ENCODE data around the gene CNNM2. TPM values are rescaled to one million over a fixed set of nuclear protein-coding genes. Genes with fewer than 3 reads are reported as not detected.
"Not testable (repeated sequence)": the region's sequence is repeated elsewhere in the genome, so short reads cannot be mapped to it uniquely, and the experiment has no call there.

CNNM2 gene
- total RNA-seq, 1 experiment from 2014 or later, result 4.1 TPM

GRCh38 chr10:102967123-102967522, 49.0 kb downstream of the CNNM2 start:
- no peak for DNase-seq (ENCODE audit: low spot score)

GRCh38 chr10:102970562-102971340, 52.7 kb downstream of the CNNM2 start:
- DNase-seq (ENCODE audit: low spot score), result no peak

GRCh38 chr10:102975483-102976379, 57.6 kb downstream of the CNNM2 start:
- DNase-seq (ENCODE audit: low spot score), result no peak

- DNase-seq (ENCODE audit: low spot score), result not testable (repeated sequence)
Observed at GRCh38 chr10:102976380-102976726, 58.3 kb downstream of the CNNM2 start.

GRCh38 chr10:102982296-102982695, 64.2 kb downstream of the CNNM2 start:
- DNase-seq (ENCODE audit: low spot score), result no peak

- DNase-seq (ENCODE audit: low spot score), result no peak
Observed at GRCh38 chr10:102984086-102984485, 66.0 kb downstream of the CNNM2 start.

GRCh38 chr10:102985811-102986210, 67.7 kb downstream of the CNNM2 start:
- DNase-seq (ENCODE audit: low spot score), result no peak

GRCh38 chr10:102988404-102989314, 70.6 kb downstream of the CNNM2 start:
- DNase-seq (ENCODE audit: low spot score), result peak; percentile 41

GRCh38 chr10:102994531-102995295, 76.6 kb downstream of the CNNM2 start:
- no peak for DNase-seq (ENCODE audit: low spot score)

- no peak for DNase-seq (ENCODE audit: low spot score)
Observed at GRCh38 chr10:102996876-102997275, 78.8 kb downstream of the CNNM2 start.

GRCh38 chr10:102997998-102998397, 79.9 kb downstream of the CNNM2 start:
- no peak for DNase-seq (ENCODE audit: low spot score)

- DNase-seq (ENCODE audit: low spot score), result no peak
Observed at GRCh38 chr10:102998399-102998907, 80.4 kb downstream of the CNNM2 start.

GRCh38 chr10:103000050-103000449, 82.0 kb downstream of the CNNM2 start:
- DNase-seq (ENCODE audit: low spot score), result not testable (repeated sequence)

GRCh38 chr10:103007017-103007416, 88.9 kb downstream of the CNNM2 start:
- no peak for DNase-seq (ENCODE audit: low spot score)

GRCh38 chr10:103013416-103013815, 95.3 kb downstream of the CNNM2 start:
- no peak for DNase-seq (ENCODE audit: low spot score)

- DNase-seq (ENCODE audit: low spot score), result no peak
Observed at GRCh38 chr10:103019425-103019824, 101.3 kb downstream of the CNNM2 start.

- DNase-seq (ENCODE audit: low spot score), result no peak
Observed at GRCh38 chr10:103021150-103021899, 103.2 kb downstream of the CNNM2 start.

GRCh38 chr10:103021900-103022293, 103.8 kb downstream of the CNNM2 start:
- DNase-seq (ENCODE audit: low spot score), result no peak

GRCh38 chr10:103025696-103026095, 107.6 kb downstream of the CNNM2 start:
- DNase-seq (ENCODE audit: low spot score), result no peak

- no peak for DNase-seq (ENCODE audit: low spot score)
Observed at GRCh38 chr10:103038570-103038969, 120.5 kb downstream of the CNNM2 start.

Measured in A172 (cell line).